GM18868 (cell line): Measurements from ENCODE around the gene B4GALT3.
A peak's percentile ranks its signal among the peaks of the same experiment; 100 is the strongest.

Experiments
- ATAC-seq: cut with Tn5 transposase; IDR thresholded peaks from one replicate; pipeline ENCODE4 v1.9.1; 2021; ENCODE audit warnings: mild to moderate bottlenecking, moderate library complexity; ENCODE audit not compliant: unreplicated experiment

B4GALT3 gene

DNA sequence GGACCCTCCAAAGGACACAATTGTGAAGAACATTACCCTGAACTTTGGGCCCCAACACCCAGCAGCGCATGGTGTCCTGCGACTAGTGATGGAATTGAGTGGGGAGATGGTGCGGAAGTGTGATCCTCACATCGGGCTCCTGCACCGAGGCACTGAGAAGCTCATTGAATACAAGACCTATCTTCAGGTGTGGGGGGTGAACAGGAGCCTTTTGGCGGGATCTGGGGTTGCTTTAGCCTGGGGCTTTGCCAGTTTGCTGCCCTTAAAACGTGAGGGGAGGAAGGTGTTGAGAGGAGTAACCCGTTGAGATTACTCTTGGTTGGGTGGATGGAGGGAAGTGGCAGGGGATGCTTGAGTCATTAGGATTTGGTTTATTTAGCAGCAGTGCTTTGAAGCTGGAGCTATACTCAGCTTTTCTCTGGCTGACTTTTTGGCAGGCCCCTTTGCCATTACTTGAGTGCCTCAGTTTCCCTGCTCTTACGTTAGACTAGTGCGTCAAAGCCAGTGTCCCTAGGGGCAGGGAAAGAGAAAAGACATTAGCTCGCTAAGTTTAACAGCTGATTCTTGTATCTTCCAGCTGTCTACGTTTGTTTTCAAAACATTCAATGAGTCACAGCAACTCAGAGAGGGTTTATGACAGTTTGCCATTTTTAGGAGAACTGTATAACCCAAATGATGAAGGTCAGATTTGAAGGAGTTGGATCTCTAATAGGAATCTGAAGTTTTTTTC is 29.3 kb upstream of the B4GALT3 start:
- ATAC-seq: no peak

DNA sequence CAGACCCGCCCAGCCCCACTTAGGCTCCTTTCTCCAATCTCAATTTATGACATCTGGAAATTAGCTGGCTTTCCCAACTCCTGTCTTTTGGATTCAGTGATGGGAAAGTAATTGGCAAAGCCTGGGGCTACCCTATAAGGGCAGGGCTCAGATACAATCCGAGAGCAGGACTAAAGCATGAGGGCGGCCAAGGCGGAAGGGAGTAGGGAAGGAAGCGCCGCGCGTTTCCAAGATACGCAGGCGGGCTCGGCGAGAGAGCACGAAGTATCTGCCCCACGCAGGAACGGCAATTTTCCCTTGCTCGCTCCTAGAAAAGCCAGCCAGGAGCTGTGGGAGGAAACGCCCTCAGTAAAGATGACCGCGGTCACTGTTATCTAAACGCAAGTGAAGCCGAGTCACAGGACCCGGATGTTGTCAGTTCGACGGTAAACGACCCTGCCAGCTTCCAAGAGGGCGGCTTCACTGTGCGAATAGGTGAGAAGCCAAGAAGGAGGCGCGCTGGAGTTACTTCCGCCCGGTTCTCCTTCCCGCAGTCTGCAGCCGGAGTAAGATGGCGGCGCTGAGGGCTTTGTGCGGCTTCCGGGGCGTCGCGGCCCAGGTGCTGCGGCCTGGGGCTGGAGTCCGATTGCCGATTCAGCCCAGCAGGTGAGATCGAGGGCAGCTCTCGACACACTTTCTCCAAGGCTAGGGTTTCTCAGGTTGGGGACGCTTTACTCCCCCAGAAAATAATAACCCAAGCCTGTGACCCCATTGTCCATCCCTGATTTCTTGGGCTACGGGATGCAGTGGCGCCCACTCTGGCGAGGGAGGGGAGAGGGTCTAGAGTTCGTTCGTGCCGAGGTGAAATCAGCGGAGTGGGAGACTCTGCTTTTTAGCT is 24.8 kb upstream of the B4GALT3 start, which contains the start of gene NDUFS2:
TSS of gene NDUFS2 (plus strand) at position 532 of the 877 bp plus-strand sequence. CDS start at position 551, 19 bp downstream.
- peak; percentile 96 for ATAC-seq

GRCh38 chr1:161200992-161201835 is 23.9 kb upstream of the B4GALT3 start:
- ATAC-seq: no peak

DNA sequence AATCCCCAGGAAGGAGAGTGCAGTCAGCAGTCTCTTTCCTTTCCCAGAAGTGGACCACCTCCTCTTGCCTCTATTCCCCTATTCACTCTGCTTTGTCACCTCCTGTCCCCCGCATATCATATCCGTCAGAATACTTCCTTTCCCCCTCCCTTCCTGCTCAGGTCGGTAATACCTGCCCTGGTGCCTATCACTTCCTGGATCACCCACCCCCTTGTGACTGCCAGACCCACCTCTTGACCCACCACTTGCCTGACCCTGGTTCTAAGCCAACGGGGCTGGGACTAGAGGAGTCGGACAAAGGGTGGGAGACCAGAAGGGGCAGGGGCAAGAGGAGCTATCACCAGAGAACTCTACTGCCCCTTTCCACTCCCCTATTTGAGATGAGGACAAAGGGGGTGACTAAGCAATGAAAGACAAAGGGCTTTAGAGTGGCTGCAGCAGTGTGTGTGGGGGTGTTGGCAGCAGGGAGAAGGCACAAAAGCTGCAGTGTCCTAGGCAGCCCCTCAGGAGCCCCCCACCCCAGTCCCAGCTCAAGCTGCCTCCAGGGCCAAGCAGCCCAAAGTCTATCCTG is 23.2 kb upstream of the B4GALT3 start:
- ATAC-seq: no peak

DNA sequence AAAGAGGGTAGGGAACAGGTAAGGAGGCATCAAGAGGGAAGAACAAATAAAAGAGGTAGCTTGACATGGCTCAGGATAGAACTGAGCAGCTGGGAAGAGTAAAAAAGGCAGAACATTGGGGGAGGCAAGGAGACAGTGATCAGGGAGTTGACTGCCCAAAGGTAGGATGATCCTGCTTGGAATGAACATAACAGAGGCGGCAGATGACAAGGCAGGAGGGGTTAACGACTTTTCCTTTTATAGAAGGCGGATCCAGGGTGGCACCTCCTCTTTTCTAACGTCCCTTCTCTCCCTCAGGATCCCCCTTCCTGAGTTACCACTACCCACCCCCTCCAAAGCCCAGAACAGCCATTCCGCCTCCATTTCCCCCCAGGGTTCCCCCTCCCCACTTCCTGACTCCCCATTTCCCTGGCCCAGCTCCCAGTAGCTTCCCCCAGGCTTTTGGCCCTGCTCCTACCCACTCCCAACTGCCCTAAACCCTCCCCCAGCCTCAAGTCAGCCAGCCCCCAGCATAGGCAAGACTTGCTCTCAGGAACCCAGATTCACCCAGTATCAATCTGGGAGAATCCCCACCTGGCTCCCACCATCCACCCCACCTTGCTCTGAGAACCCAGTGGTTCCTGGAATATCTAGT is 22.3 kb upstream of the B4GALT3 start:
- ATAC-seq: no peak

DNA sequence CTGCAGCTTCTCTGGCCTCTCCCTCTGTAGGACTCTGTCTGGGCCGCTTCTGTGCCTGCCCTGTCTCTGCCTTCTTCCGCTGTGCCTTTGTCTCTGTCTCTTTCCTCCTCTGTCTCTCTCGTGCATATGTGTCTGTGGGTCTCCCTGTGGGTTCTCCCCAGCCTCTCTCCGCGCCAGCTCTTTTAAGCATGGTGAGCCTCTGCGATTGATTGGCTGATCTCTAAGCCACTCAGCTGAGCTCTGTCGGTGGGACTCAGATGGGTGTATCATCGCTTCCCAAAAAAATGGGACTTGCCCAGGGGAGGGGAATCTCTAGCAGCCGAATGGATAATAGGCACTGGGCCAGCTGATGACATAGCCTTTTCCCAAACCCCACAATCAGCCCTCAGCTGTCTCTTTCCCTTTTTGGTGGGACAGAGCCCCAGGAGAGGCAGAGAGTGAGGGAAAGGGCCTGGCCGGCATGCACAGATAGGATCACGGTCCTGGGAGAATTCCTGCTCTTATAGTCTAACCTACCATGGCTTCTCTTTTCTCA is 21.7 kb upstream of the B4GALT3 start, which contains the start of gene ADAMTS4:
TSS of gene ADAMTS4 (minus strand) at position 158 of the 535 bp plus-strand sequence. CDS start 427 bp downstream, outside the sequence.
- ATAC-seq: no peak

- ATAC-seq: no peak
Observed at GRCh38 chr1:161198194-161198896, 21.0 kb upstream of the B4GALT3 start.

- ATAC-seq: no peak
Observed at GRCh38 chr1:161197560-161198193, 20.4 kb upstream of the B4GALT3 start.

DNA sequence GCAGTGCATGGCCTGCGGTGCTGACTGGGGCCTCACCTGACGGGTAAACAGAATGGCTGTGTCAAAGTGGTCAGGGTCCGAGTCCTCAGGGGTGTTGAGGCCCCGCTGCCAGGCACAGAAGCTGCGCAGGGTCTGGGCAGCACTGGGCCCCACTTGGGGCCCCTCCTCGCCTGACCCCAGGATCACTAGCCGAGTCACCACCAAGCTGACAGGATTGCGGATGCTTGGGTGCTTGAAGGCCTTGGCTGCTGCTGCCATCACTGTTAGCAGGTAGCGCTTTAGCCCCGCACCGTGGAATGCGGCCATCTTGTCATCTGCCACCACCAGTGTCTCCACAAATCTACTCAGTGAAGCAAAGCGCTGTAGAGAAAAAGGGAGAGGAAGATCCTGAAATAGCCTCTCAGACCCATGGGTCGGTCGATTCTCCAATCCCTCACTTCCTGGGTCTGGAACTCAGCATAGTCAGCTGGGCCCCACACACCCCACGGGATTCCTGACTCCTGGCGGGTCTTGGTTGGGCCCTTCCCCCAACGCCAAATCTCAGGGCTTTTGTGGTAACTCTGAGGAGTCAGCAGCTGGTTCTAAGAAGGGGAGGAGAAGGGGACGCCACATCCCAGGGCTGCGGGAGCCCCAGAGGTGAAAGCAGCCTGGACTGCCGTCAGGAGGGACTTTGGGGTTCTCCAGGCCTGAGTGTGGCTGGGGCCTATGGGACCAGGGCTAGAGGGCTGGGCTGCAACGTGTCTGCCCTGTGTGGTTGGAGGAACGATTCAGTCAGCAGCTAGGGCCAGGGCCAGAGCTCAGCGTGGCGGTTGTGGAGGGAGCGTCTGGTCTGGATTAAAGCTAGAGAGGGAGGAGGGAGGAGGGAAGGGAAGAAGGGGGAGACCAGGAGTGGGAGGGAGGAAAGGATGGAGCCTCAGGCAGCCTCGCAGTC is 19.5 kb upstream of the B4GALT3 start:
- ATAC-seq: no peak

GRCh38 chr1:161196111-161196510 is 18.8 kb upstream of the B4GALT3 start:
- ATAC-seq: no peak

DNA sequence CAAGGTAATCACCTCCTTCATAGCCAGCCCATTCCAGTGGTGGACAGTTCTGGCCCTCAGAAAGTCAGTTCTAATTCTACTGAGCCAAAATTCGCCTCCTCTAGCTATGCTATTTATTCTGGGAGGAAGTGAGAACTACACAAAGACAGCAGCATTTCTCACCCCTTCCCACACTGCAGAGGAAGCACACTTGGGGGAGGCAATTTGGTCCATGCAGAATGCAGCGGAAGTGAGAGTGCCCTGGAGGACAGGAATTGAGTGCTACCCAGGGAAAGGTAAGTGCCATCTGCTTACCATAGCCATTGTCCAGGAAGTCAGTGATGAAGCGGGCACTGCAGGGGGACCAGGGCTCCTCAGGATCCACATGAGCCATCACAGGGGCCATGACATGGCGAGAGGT is 17.9 kb upstream of the B4GALT3 start:
- ATAC-seq: no peak

- ATAC-seq: no peak
Observed at GRCh38 chr1:161193561-161194235, 16.4 kb upstream of the B4GALT3 start.

DNA sequence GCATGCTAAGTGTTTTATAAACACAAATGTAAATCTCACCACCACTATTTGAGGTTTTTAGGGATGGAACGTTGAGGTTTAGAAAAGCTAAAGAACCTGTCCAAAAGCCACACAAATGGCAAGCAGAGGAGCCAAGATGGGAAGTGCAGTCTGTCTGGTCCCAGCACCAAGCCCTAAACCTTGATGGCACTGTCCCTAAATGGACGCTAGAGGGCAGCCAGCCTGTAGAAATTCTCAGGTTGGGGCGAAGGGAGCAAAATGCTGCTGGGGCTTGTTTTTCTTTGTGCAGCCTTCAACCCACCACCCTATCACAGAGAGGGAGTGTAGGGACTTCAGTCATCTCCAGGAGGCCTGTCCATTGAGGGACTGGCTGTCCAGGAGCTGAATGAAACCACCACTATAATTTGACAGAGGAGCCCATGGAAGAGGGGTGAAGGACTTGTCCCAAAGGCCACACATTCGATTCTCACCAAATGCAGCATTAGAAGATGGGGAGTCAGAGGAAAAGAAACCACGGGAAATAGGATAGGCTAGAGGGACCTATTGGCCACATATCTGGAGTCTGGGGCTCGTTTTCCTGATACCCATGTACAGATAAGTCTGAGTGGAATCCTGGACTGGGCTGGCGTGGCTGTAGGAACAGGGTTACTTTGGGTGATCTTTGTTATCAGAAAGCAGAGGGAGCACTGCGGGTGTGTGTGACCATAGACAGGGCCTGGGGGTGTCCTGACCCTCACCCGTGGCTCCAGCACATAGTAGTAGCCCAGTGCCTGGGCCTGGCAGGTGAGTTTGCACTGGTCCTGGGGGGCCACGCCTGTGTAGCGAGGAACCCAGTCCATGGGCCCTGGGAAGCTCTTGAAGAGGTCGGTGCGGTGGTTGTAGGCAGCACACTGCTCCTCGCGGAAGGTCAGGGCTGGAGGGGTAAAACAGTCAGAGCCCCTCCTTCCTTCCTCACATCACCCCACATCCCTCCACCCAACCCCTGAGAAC is 15.5 kb upstream of the B4GALT3 start:
- peak; percentile 68 for ATAC-seq

GRCh38 chr1:161191971-161192370 is 14.7 kb upstream of the B4GALT3 start:
- ATAC-seq: no peak

GRCh38 chr1:161190962-161191521 is 13.7 kb upstream of the B4GALT3 start:
- ATAC-seq: no peak

DNA sequence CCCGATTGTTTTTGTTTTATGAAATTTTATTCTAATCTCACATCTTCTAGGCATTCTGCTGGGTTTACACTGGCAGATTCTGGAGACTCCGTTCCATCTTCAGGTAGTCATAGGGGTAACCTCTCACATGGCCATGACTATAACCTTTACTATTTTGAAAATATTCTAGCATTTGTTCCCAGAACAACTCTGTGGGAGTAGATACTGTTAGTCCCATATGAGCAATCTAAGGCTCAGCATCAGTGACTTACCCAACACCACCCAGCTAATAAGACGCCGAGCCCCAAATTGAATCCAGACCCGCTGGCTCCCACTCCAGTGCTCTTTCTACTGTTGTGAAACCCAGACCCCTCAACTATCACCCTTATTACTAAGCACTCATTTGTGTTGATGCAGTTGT is 11.7 kb upstream of the B4GALT3 start:
- no peak for ATAC-seq
